Adrenal gland (tissue), 5 donors: ENCODE data around the gene GPR45.

ENCODE experiments used
- POLR2A ChIP-seq, 2 donors: fragments of 450-650 bp; IDR thresholded peaks; one replicate each; pipeline ENCODE4 v1.6.1; 2017; ENCODE audit warnings: antibody characterized with exemption in 2 of 2, mild to moderate bottlenecking in 2 of 2, moderate library complexity in 1 of 2
- TF ChIP-seq, protein P1 (sequence below), 6 experiments: fragments of 450-650 bp in 4 of 6; fragments of 200-600 bp in 2 of 6; sonication (generic) in 1 of 6; IDR thresholded peaks; 1 replicate in 5 of 6; 2 replicates in 1 of 6; pipeline versions ENCODE4 v1.5.1 to v1.8.0; 2016 to 2021; ENCODE audit warnings: antibody characterized with exemption in 6 of 6, mild to moderate bottlenecking in 2 of 6, moderate library complexity in 1 of 6
- donor health status: DM: no; HTN: no; CAD: no.

DNA sequence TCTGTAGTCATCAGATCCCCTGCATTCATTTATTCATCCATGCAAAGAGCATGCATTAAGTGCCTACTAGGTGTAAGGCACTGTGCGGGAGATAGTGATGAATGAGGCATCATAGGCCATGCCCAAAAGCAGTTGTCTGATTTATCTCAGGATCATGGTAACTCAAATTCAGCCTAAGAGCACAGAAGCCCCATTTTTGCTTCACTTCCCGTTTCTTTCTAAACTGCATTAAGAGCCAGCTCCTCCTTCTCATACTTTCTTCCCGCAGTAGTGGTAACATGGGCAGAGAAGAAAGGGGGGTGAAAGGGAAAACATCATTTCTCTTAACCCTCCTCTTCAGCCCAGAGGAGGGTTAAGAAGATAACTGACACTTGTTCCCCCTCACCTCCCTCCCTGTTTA is 2.9 kb downstream of the GPR45 start:
- TF ChIP-seq, protein P1, sequence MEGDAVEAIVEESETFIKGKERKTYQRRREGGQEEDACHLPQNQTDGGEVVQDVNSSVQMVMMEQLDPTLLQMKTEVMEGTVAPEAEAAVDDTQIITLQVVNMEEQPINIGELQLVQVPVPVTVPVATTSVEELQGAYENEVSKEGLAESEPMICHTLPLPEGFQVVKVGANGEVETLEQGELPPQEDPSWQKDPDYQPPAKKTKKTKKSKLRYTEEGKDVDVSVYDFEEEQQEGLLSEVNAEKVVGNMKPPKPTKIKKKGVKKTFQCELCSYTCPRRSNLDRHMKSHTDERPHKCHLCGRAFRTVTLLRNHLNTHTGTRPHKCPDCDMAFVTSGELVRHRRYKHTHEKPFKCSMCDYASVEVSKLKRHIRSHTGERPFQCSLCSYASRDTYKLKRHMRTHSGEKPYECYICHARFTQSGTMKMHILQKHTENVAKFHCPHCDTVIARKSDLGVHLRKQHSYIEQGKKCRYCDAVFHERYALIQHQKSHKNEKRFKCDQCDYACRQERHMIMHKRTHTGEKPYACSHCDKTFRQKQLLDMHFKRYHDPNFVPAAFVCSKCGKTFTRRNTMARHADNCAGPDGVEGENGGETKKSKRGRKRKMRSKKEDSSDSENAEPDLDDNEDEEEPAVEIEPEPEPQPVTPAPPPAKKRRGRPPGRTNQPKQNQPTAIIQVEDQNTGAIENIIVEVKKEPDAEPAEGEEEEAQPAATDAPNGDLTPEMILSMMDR (IDR thresholded peaks at IDR 0.05): no peak
- no peak for TF ChIP-seq POLR2A (IDR thresholded peaks at IDR 0.05)
